ENCODE data around the gene NFU1.

DNA sequence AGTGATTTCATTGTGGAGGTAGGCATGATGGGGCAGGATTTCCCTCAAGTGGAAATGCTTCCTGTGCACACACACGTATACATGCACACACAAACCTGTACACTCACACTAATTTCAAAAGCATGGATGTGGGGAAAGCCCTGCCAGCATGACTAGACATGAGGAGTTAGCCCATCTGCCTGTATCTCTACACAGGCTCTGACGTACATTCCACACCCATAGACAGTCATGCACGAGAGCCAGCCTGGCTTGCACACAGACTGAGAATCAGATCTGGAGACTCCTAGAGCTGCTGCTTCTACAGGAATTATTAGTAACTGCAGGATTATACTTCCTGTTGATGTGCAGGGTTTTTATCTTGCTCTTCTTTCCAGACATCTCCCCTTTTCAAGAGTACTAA lies 27.3 kb upstream of the NFU1 start:
- TF ChIP-seq TAF1 (IDR thresholded peaks at IDR 0.05; ENCODE audit: borderline replicate concordance, insufficient read depth, low read length) (no peak), FOXP2 (optimal IDR thresholded peaks at IDR 0.05; ENCODE audit: borderline replicate concordance, extremely low read depth, extremely low read length, insufficient read depth) (no peak), POLR2AphosphoS5 (IDR thresholded peaks at IDR 0.05; ENCODE audit: low read depth, low read length) (no peak)
- TF ChIP-seq, protein P1, sequence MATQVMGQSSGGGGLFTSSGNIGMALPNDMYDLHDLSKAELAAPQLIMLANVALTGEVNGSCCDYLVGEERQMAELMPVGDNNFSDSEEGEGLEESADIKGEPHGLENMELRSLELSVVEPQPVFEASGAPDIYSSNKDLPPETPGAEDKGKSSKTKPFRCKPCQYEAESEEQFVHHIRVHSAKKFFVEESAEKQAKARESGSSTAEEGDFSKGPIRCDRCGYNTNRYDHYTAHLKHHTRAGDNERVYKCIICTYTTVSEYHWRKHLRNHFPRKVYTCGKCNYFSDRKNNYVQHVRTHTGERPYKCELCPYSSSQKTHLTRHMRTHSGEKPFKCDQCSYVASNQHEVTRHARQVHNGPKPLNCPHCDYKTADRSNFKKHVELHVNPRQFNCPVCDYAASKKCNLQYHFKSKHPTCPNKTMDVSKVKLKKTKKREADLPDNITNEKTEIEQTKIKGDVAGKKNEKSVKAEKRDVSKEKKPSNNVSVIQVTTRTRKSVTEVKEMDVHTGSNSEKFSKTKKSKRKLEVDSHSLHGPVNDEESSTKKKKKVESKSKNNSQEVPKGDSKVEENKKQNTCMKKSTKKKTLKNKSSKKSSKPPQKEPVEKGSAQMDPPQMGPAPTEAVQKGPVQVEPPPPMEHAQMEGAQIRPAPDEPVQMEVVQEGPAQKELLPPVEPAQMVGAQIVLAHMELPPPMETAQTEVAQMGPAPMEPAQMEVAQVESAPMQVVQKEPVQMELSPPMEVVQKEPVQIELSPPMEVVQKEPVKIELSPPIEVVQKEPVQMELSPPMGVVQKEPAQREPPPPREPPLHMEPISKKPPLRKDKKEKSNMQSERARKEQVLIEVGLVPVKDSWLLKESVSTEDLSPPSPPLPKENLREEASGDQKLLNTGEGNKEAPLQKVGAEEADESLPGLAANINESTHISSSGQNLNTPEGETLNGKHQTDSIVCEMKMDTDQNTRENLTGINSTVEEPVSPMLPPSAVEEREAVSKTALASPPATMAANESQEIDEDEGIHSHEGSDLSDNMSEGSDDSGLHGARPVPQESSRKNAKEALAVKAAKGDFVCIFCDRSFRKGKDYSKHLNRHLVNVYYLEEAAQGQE (IDR thresholded peaks at IDR 0.05; ENCODE audit: insufficient read depth in 1 of 2, low read depth in 2 of 2, low read length in 2 of 2): no peak

Measured in PFSK-1 (cell line).